ENCODE measurements around the gene KMT2D.
A peak's percentile ranks its signal among the peaks of the same experiment; 100 is the strongest.

The KMT2D gene

DNA sequence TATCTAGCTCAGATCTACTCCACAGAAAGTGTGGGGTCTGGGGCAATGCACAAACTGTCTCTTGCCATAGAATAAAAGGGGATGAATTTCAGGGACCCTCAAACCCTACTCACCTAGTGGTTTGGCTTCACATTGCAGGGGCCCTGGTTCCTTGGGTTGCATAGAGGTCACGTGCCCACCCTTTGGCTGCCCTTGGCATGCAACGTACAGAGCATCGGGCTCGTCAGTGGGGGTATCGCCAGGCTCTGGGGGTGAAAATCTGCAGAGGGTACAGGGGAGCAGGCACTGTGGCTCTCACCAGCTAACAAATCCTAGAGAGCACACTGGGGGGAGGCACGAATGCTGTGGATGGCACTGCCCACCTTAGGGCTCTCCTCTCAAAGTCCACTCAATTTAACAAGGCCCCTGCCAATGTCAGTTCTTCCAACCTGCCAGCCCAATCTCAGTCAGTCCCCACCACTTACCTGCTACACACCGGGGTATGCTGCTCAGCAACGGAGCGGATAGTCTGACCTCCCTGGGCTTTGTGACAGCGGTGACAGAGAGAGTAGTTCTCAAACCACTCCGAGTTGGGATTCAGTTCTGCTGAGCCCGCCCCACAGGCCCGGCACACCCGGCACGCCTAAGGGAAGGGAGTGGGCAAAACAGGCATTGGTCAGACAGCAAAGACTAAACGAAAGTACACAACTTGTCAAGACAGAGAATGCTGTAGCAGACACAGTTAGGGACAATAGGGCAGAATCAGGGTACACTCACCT, 8.0 kb downstream of the KMT2D start:
- no peak for DNase-seq (ENCODE audit: low spot score)

DNA sequence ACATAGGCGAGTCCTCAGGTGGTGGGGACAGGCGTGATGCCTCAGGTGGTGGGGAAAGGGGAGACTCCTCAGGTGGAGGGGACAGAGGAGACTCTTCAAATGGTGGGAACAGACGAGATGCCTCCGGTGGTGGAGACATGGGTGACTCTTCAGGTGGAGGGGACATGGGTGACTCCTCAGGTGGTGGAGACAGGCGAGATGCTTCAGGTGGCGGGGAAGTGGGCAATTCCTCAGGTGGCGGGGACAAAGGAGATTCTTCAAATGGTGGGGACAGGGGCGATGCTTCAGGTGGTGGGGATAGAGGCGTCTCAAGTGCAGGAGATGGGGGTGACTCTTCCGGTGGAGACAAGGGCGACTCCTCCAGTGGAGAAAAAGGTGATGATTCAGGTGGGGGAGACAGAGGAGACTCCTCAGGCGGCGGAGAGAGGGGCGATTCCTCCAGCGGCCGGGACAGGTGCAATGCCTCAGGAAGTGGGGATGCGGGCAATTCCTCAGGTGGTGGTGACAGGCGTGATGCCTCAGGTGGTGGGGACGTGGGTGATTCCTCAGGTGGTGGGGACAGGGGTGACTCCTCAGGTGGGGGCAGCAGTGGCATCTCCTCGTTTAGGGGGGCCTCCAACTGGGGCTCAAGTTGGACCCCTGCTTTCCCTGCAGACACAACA, 8.7 kb downstream of the KMT2D start:
- DNase-seq (ENCODE audit: low spot score): no peak

GRCh38 chr12:49051373-49051764, 9.2 kb downstream of the KMT2D start:
- DNase-seq (ENCODE audit: low spot score): no peak

GRCh38 chr12:49050507-49051372, 9.9 kb downstream of the KMT2D start:
- no peak for DNase-seq (ENCODE audit: low spot score)

GRCh38 chr12:49049566-49050224, 10.9 kb downstream of the KMT2D start:
- no peak for DNase-seq (ENCODE audit: low spot score)

- DNase-seq (ENCODE audit: low spot score): no peak
Measured at GRCh38 chr12:49048953-49049352, 11.6 kb downstream of the KMT2D start.

- no peak for DNase-seq (ENCODE audit: low spot score)
Measured at GRCh38 chr12:49046129-49046895, 14.3 kb downstream of the KMT2D start.

- DNase-seq (ENCODE audit: low spot score): no peak
Measured at GRCh38 chr12:49044660-49045059, 15.9 kb downstream of the KMT2D start.

GRCh38 chr12:49043856-49044258, 16.7 kb downstream of the KMT2D start:
- DNase-seq (ENCODE audit: low spot score): peak; percentile 81

- DNase-seq (ENCODE audit: low spot score): no peak
Measured at GRCh38 chr12:49043241-49043640, 17.4 kb downstream of the KMT2D start.

DNA sequence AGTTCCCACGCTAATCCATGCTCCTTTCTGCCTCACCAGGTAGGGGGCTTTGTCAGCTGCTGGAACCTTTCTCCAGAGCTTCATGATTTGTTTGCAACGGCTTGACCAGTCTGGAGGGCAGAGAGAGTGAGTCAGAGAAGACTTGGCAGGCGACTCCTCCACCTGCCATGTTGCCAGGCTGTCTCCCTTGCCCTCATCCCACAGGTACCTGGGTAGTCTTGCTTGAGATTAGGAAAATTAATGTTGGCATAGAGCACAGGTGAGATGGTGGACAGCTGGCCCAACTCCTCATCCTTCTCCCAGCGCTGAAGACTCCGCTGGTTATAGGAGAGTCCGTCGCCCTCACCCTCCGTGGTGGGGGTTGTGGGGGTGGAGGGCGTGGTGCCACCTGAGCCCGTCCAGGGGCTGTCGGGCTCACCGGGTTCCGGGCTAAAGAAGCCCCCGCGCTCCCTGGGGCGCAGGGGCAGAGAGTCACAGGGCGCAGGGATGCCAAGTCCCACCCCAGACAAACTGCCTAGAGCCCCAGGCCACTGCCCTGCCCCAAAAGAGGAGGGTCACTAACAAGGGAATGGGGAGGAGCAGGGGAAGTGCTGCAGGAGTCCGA, 18.6 kb downstream of the KMT2D start:
- no peak for DNase-seq (ENCODE audit: low spot score)

- no peak for DNase-seq (ENCODE audit: low spot score)
Measured at GRCh38 chr12:49041036-49041880, 19.3 kb downstream of the KMT2D start.

DNA sequence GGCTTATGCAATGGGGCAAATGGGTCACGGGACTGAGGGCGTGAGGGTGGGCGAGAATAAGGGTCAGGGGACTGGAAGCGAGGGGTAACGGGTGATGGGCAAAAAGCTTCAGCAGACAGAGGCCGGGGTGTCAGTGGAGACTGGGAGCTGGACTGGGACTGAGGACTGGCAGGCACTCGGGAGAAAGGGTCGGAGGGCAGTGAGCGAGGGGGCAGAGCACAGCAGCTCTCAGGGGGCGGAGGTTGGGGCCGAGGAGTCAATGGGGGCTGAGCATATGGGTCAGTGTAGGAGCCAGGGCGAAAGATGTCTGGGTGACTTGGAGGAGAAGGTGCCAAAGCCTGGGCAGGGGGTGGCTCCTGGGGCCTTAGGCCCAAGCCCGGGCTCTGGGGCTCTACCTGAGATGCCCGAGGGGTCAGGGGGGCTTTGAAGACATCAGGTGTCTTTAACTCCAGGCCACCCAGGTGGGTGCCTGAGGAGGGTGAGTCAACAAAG, 20.2 kb downstream of the KMT2D start:
- DNase-seq (ENCODE audit: low spot score): no peak

- no peak for DNase-seq (ENCODE audit: low spot score)
Measured at GRCh38 chr12:49039421-49040363, 20.9 kb downstream of the KMT2D start.

- no peak for DNase-seq (ENCODE audit: low spot score)
Measured at GRCh38 chr12:49038291-49038955, 22.2 kb downstream of the KMT2D start.

DNA sequence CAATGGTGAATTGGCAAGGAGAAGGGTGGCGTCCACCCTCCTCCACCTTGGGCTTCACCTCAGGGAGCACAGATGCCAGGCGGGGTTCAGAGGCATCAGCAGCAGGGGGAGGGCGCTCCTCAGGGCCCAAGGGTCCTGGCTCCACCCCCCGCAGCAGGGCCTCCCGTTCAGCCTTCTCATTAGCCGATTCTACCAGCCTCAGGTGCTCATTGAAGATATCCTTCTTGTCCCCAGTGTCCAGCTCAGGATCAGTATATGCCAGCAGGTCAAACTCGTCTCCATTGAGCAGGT, 22.7 kb downstream of the KMT2D start:
- DNase-seq (ENCODE audit: low spot score): no peak

- no peak for DNase-seq (ENCODE audit: low spot score)
Measured at GRCh38 chr12:49037111-49037946, 23.3 kb downstream of the KMT2D start.

- no peak for DNase-seq (ENCODE audit: low spot score)
Measured at GRCh38 chr12:49036029-49036428, 24.6 kb downstream of the KMT2D start.
